HEK293 (cell line): ENCODE measurements around the gene SLAMF7.

Experiments
- ZBTB44 ChIP-seq: fragments of 450-650 bp; IDR thresholded peaks from 2 replicates; pipeline ENCODE4 v1.5.1; 2018; ENCODE audit warnings: missing biosample characterization, mild to moderate bottlenecking, missing genetic modification characterization
- ZNF558 ChIP-seq: fragments of 450-650 bp; formaldehyde crosslinking; IDR thresholded peaks from 2 replicates; pipeline ENCODE4 v1.5.1; 2016; ENCODE audit warnings: missing biosample characterization, missing genetic modification characterization
- ZNF596 ChIP-seq: fragments of 450-650 bp; IDR thresholded peaks from 2 replicates; pipeline ENCODE4 v1.5.0; 2018; ENCODE audit warnings: missing biosample characterization, mild to moderate bottlenecking, missing genetic modification characterization, moderate library complexity
- ZNF610 ChIP-seq: fragments of 450-650 bp; formaldehyde crosslinking; IDR thresholded peaks from 2 replicates; pipeline ENCODE4 v1.5.1; 2016; ENCODE audit warnings: missing biosample characterization, missing genetic modification characterization, borderline replicate concordance
- TF ChIP-seq, protein P1 (sequence below): fragments of 450-650 bp; formaldehyde crosslinking; IDR thresholded peaks from 2 replicates; pipeline ENCODE4 v1.5.1; 2016; ENCODE audit warnings: missing biosample characterization, missing genetic modification characterization

GRCh38 chr1:160744199-160744851 is 5.3 kb downstream of the SLAMF7 start:
- TF ChIP-seq ZNF596 (tag by site-specific recombination) (no peak), ZNF610 (tag by site-specific recombination) (no peak), ZNF558 (no peak), ZBTB44 (tag by site-specific recombination) (no peak)
- TF ChIP-seq, protein P1, sequence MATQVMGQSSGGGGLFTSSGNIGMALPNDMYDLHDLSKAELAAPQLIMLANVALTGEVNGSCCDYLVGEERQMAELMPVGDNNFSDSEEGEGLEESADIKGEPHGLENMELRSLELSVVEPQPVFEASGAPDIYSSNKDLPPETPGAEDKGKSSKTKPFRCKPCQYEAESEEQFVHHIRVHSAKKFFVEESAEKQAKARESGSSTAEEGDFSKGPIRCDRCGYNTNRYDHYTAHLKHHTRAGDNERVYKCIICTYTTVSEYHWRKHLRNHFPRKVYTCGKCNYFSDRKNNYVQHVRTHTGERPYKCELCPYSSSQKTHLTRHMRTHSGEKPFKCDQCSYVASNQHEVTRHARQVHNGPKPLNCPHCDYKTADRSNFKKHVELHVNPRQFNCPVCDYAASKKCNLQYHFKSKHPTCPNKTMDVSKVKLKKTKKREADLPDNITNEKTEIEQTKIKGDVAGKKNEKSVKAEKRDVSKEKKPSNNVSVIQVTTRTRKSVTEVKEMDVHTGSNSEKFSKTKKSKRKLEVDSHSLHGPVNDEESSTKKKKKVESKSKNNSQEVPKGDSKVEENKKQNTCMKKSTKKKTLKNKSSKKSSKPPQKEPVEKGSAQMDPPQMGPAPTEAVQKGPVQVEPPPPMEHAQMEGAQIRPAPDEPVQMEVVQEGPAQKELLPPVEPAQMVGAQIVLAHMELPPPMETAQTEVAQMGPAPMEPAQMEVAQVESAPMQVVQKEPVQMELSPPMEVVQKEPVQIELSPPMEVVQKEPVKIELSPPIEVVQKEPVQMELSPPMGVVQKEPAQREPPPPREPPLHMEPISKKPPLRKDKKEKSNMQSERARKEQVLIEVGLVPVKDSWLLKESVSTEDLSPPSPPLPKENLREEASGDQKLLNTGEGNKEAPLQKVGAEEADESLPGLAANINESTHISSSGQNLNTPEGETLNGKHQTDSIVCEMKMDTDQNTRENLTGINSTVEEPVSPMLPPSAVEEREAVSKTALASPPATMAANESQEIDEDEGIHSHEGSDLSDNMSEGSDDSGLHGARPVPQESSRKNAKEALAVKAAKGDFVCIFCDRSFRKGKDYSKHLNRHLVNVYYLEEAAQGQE (tag by site-specific recombination): no peak
